Regular cardiac myocyte (primary cell): ENCODE data around the gene C3orf38. TPM values are rescaled to one million over a fixed set of nuclear protein-coding genes. Genes with fewer than 3 reads are reported as not detected.

Experiments
- total RNA-seq: library from RNA; depleted of rRNA; stranded (reverse); fragments of >200 nt; gene quantifications from 2 replicates; pipeline ENCODE4 v1.2.3, GENCODE V29; 2014

The C3orf38 gene
- 24.0 and 27.1 TPM in 2 replicates for total RNA-seq

DNA sequence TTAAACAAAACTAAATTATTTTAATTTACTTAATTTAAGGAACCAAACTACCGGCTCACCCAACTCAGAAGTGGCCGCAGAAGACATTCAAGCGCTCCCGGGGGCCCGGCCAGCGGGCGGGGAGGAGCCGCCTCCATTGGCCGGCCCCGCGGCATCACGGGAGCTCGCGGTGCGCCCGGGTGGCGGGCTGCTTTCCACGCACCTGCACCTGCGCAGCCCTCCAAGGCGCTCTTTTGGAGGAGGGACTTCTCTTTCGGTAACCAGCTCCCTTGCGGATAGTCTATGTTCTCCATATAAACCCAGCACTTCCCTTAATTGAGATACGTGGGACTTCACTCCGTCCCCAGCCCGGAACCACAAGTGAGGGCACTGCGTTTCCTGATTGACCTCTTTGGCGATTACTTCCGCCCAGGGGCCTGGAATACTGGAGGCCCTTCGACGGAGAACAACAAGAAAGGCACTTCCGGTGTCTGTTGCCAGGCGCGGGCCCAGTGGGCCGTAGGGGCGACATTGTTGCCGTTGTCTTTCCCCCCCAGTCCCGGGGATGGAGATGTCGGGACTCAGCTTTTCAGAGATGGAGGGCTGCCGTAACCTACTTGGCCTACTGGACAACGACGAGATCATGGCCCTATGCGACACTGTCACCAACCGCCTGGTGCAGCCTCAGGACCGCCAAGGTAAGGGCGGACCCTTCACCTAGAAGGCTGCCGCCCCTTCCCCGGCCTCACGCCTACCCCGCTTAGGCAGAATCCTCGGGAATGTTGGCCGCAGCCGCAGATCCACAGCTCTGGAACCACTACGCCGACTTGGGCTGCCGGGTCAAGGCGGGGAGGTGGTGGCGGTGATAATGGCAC is at the start of gene C3orf38:
Gene C3orf38 (plus strand): TSS at position 451 of the 854 bp plus-strand sequence. CDS start 94 bp downstream, at position 545.

Other genes starting within 250 kb of the C3orf38 start
- gene CGGBP1, start 91.0 kb upstream of the C3orf38 start, total RNA-seq: 55.8 and 68.8 TPM in 2 replicates
- 20.9 and 25.4 TPM in 2 replicates for gene ZNF654, start 90.7 kb upstream of the C3orf38 start, total RNA-seq